Inflammatory macrophage treated with lipopolysaccharide for 1 hour (primary cell): Measurements from ENCODE around the gene DONSON.
"Not testable (repeated sequence)": the region's sequence is repeated elsewhere in the genome, so short reads cannot be mapped to it uniquely, and the experiment has no call there.

Experiments used
- DNase-seq, 2 donors: peaks; one replicate each; pipeline ENCODE4 v3.0.0-alpha.2; 2020 to 2022

The DONSON gene, protein sequence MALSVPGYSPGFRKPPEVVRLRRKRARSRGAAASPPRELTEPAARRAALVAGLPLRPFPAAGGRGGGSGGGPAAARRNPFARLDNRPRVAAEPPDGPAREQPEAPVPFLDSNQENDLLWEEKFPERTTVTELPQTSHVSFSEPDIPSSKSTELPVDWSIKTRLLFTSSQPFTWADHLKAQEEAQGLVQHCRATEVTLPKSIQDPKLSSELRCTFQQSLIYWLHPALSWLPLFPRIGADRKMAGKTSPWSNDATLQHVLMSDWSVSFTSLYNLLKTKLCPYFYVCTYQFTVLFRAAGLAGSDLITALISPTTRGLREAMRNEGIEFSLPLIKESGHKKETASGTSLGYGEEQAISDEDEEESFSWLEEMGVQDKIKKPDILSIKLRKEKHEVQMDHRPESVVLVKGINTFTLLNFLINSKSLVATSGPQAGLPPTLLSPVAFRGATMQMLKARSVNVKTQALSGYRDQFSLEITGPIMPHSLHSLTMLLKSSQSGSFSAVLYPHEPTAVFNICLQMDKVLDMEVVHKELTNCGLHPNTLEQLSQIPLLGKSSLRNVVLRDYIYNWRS

DNA sequence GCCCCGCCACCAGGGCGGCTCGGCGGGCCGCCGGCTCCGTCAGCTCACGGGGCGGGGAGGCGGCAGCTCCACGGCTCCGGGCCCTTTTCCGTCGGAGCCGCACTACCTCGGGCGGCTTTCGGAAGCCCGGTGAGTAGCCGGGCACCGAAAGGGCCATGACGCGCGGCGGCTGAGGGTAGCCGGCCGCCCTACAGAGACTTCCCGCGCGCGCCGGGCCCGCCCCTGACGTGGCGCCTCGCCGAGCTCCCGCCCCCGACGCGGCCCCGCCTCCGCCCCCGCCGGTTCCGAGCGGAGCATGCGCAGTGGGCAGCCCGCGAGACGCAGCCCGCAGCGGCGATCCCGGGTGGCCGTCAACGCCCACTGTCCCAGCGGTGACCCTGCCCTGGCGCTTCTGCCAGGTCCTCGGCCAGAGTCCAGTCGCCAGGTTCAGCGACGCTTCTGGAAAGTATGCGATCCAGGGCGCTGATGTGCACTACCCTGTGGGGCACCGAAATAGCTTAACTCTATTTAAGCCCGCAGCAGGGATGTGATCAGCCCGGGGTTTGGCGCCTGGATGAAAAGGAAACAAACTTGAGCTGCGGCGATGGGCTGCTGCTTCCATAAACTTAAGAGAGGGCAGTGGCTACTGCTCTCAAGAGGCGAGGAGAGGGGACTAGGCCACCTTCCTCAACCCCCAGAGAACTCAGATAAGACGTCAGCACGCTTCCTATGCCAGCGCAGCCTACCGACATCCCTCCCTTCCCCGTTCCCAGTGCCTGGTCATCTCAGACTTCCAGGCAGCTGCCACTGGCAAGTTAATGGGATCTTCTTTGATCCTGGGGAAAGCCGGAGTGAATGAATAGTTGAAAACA lies at the start of gene DONSON:
Gene DONSON (minus strand): TSS at position 200 of the 851 bp plus-strand sequence. CDS start 43 bp downstream, at position 157.
- DNase-seq = peak; percentile 80 to 93

DNA sequence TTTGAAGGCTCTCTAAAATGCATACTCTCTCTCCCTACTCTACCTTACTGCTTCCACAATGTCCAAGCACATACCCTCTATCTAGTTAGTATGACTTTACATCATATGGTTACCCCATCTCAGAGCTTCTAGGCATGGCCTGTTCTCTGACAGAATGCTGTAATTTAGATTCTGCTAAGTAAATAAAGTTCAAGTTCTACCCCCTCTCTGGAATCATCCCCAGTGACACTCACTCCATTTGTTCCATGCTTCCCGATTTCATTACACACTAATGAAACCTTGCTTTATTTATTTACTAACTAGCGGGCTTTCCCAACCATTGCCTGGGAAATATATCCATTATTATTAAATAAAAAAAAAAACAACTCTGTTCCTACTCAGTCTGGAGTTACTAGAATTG lies 45.8 kb upstream of the DONSON start:
- DNase-seq = no peak

DNA sequence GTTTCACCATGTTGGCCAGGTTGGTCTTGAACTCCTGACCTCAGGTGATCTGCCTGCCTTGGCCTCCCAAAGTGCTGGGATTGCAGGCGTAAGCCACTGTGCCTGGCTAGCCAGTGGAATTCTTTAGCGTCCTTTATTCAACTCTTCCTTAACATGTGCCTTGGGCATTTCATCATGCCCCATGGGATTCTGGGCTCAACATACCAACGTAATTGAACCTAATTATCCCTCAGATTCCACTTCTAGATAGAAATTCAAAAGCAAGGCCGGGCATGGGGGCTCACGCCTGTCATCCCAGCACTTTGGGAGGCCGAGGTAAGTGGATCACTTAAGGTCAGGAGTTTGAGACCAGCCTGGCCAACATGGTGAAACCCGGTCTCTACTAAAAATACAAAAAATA lies 37.7 kb upstream of the DONSON start:
- DNase-seq = not testable (repeated sequence)

DNA sequence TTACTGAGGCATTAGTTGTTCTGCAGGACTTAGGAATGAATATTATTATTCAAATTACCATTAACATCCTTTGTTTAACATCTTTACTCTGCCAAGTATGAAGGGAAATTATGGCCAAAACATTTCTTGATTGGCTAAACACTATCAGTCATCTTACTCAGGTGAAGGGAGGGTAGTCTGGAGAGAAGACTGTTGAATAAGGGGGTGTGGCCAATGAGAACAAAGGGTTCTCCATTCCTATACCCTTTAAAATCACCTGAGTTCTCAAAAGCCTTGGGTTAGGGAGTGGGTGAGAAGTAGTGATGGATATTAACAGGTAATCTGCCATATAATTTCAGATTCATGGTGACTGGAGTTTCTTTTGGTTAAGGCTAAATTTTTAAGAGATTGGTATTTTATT lies 33.8 kb upstream of the DONSON start:
- no peak for DNase-seq

DNA sequence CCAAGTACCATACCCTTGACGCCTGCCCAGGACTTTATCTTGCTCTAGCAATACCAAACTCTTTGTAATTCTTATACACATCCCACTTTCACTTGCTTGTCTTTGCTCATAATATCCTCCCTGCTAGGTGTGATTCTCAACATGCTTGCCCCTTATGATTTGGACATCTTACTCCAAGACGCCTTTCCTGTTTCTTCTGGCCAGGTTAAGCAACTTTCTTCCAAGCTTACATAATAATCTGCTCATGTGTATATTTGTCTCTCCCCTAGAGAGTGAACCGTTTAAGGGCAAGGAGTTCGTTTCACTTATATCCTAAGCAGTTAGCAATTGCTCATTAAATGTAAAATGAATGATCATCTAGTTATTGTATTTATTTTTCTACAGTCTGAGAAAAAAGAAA lies 31.2 kb upstream of the DONSON start:
- DNase-seq = peak; percentile 52 to 64

DNA sequence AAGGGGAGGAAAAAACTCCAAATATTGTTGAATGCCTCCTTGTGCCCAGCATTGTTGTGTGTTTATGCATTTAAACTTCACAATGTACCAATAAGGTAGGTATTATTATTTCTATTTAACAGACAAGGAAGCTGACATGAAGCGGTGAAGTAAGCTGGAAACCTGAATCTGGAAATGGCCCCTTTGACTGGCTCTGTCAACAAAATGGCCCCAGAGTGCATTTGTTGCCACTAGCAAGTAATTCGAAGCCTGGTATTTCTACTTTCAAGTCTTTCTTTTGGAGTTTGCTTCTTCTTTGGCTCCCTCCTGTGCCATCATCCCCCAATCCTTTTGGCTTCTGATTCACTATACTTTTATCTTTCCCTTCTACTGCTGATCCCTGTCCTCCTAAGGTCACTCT lies 29.9 kb upstream of the DONSON start:
- DNase-seq = no peak

DNA sequence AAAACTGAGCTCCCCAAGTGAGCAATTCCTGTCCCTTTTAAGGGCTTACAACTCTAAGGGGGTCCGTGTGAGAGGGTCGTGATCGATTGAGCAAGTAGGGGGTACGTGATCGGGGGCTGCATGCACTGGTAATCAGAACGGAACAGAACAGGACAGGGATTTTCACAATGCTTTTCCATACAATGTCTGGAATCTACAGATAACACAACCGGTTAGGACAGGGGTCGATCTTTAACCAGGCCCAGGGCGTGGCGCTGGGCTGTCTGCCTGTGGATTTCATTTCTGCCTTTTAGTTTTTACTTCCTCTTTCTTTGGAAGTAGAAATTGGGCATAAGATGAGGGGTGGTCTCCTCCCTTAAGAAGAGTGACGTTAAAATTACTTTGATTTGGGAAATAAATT lies 29.1 kb upstream of the DONSON start:
- DNase-seq = not testable (repeated sequence)

DNA sequence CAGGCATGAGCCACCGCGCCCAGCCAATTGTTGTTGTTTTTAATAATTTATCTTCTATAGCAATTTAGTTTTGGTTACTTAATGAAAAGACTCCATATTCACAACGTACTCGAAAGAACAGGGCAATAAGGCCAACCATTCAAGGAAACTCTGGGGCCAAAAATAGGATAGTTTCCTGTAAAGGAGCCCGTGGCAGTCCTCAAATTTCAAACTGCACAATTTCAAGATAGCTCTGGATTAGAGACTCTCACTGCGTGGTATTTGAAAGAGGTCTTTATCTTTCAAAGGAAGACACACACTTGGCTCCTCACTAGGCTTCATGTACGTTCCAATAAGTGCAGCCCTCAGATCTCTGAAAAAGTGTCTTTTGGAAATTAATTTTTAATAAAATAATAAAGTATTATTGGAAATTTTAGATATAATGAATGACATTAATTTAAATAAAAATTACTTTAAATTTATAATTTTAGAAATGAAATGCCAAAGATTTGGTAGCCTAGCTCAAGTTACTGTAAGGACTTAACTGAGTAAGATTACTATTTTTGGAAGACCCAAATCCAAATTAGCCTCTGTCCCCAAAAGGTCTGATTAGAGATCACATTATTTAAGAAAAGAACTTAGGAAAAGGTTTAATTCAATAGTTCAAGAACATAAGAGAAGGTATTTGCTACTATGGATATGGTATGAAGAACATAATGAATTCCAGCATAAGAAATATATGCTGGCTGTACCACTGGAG lies 22.7 kb upstream of the DONSON start:
- DNase-seq = no peak

DNA sequence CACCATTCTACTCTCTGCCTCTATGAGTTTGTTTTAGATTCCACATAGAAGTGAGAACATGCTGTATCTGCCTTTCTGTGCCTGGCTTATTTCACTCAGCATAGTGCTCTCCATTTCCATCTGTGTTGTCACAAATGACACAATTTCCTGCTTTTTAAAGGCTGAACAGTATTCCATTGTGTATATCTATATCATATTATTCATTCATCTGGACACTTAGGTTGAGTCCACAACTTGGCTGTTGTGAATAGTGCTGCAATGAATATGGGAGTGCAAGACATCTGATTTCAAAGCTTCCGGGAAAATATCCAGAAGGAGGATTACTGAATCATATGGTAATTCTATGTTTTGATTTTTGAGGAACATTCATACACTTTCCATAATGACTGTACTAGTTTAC lies 20.1 kb upstream of the DONSON start:
- DNase-seq = no peak

DNA sequence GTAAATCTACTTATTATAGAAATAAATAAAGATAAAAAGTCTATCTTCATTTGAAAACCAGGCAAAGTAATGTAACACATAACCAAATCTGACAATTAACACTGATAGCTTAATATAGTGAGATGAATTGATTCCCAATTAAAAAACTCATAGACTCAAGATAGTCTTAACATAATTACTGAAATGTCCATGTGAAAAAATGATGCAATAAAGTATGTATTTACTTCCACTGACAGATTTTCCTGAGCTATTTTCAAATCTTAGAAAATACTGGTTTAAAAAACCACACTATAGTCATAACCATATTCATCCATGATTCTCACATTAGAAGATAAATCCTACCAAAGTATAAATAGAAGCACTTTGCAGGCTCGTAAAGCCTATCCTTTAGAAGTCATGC lies 9.6 kb upstream of the DONSON start:
- no peak for DNase-seq

DNA sequence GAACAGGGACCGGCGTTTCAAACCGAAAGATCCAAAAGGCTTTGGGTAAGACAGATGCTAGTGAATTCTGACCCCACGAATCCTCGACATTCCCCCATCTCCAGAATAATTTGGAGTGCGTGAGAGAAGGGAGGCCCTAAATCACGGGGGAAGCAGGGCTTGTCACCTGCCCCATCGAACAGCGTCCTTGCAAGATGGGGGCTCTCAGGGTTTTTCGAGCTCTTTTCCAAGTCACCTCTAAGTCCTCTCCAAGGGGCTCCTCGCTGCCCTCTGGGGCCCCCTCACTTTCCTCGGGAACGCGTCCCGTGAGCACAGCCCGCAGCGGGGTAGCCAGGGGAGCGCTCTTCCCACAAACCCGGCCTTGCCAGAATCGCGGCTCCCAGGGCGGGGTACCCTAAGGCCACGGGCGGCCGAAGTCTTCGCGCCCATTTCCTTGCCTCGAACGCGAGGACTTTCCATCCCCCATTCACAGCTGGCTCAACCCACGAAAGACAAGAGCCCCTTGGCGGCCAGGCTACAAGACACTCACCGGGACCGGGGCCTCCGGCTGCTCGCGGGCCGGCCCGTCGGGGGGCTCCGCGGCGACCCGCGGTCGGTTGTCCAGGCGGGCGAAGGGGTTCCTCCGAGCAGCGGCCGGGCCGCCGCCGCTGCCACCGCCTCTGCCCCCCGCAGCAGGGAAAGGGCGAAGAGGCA lies 546 bp downstream of the DONSON start:
- DNase-seq = no peak

DNA sequence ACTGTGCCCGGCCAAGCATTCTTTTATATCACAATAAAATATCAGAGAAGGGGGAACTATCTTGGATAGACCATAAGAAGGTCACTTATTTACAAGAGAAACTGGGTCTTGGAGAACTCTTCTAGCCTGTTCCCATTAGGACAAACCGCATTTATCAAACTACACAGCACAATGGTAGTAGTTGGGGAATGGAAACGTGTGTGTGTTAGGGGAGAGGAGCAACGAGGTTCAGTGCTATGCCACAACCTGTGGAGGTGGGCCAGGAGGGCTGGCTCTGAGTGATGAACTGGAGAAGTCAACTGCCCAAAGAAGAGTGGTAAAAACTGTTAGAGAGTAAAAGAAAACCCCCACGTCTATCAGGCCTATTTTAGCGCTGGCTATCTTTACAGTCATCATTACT lies 1.6 kb downstream of the DONSON start:
- no peak for DNase-seq

DNA sequence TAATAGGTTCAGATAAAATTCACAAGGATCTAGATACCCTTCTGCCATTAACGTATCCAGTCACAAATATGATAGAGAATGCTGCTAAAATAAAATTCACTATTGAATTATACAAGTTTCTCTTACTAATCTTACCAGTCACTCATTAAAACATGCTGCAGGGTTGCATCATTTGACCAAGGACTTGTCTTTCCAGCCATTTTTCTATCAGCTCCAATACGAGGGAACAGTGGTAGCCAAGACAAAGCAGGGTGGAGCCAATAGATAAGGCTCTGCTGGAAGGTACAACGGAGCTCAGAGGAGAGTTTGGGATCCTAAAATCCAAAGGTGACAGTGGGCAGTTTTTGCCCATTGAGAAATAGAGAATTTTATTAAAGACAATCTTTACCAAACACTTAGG lies 4.0 kb downstream of the DONSON start:
- DNase-seq = no peak

DNA sequence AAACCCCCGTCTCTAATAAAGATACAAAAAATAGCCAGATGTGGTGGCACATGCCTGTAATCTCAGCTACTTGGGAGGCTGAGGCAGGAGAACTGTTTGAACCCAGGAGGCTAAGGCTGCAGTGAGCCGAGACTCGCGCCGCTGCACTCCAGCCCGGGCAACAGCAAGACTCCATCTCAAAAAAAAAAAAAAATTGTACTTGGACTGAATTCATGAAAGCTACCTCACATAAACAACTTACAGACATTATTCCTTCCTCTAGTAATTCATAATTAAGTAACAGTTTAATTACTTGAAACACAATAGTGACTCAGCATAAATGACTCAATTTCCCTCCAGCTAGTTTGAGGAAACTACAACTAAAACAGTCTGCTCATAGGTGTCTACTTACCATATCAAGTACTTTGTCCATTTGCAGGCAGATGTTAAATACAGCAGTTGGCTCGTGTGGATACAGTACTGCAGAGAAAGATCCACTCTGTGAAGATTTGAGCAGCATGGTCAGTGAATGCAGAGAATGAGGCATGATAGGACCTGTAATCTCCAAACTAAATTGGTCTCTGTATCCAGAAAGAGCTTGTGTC lies 9.4 kb downstream of the DONSON start:
- peak in 1 of 2 donors; percentile 11 for DNase-seq

DNA sequence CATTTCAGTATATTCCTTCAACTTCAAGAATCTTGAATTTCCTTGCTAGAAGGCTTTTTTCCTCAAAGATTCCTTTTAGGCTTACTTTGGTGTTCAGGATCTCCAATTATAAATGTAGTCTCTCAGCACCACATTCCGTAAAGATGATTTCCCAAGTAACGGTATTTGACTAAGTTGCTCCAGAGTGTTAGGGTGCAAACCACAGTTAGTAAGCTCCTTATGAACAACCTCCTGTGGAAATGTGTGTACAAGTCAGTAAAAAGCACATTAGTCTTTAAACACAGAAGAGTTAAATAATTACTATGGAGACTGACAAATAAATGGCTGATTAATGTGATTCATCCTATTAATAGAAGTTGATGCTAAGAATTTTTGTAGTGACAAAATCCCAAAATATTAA lies 10.3 kb downstream of the DONSON start:
- no peak for DNase-seq

DNA sequence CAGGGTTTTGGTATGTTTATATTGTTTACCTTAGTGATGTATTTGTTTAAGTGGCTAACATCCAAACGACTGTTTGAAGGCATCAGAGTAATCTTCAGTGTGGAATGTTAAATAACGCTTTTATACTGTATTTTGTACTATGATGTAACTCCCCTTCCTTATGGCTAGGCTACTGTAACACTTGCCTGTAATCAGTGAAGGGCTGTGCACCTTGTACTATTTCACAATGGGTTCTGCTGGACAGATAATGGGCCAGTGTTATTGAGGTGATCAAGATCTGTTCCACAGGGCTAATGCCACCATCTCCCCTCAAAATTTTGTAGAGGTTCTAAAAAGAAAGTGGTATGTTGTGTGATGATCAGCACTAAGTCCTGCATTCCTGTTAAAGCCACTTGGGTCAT lies 11.7 kb downstream of the DONSON start:
- not testable (repeated sequence) for DNase-seq

DNA sequence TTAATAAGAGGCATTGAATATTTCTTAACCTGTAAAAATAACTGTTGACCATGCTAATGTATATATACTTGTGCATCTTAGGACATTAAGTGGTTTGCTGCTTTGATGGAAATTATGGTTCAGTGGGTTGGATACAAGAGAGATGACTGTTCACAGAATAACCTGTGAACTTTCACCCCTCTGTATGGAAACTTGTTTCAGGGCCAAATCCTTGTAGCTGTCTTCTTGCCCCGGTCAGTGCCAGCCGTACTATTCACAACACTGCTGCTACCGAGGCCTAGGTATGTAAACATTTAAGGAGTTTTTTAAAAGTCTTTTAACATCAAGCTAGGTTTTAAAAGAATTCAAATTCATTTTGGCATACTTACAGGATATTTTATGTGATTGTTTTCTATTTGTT lies 16.1 kb downstream of the DONSON start:
- no peak for DNase-seq

DNA sequence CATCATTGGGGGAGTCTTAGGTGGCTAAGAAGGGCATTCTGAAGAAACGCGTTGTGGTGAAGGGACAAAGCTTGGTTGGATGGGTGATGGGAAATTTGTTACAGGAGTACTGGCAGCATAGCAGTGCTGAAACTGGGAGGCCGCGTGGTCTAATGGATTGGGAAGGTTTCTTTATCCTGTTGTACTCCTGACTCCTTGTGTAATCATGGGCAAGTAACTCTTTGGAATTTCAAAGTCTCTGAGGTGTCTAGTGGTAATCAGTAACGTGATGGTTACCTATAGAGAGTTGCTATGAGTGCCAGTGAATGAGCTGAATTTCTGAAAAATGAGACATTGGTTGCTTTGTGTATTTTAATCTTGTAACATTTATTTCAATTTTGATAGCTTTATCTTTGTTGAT lies 18.5 kb downstream of the DONSON start:
- DNase-seq = no peak

DNA sequence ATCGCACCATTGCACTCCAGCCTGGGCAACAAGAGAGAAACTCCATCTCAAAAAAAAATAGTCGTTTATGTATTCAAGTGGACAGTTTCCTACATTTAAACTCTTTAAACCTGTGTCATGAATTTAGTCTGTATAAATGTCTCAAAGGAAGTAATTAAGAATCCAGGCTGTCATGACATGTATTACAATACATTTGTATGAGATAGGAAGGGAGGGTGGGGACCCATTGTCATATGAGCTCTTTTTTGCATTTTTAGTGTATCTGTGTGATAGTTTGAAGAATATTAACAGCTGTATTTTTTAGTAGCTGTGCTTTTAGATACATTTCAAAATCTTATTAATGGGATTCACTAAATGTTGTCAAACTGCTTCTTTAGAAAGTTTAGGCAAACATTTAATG lies 20.0 kb downstream of the DONSON start:
- DNase-seq = no peak

DNA sequence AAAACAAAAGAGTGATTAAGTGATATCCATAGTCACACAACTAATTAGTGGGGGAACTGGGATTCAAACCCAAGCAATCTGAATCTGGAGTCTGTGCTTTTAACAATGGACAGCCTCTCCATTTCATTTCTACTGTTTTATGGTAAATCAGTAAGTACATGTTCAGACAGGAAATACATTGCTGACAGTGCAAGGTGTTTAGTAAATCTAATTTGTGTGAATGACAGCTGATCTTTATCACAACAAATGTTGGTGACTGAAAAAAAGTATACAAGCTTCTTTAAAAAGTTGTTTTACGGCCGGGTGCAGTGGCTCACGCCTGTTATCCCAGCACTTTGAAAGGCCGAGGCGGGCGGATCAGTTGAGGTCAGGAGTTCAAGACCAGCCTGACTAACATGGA lies 20.6 kb downstream of the DONSON start:
- no peak for DNase-seq

DNA sequence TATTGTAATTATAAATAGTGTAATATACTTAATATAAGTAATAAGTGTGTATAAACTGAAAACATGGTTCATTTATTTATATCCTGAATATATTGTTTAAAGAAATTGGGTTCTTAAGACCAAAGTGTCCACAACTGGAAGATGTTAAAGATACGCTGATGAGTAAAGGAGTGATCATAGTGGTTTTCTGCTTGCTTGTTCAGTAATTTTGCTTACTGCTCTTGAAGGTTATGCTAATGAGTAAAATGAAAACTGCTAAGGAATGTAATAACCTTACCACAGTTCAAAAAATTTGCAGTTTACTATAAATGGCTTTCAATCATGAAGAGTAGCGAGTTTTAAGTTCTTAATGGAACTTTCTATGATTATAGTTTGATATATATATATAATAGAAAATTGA lies 22.0 kb downstream of the DONSON start:
- DNase-seq = no peak

DNA sequence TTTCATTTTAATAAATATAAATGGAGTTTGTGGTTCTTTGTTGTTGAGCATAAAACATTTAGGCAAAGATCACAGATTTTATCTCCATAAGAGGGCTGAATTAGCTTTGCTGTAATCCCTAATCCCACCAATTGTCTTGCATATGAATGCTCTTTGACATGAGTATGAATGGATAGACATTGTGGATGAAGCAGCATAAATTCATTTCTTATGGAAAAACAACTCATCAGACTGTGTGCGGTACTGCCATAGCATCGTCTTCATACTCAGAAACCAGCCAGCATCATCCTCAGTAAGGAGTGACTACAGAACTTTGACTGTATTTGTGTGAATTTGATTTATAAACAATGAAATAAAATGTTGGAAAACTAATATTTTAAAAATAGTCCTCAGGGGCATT lies 26.1 kb downstream of the DONSON start:
- DNase-seq = no peak
